LNCaP clone FGC (cell line): ENCODE data around the gene CDC25A.

Experiments used
- DNase-seq: peaks from one replicate; pipeline ENCODE4 v3.0.0-alpha.2; 2011; ENCODE audit warnings: low read depth
- H3K4me3 ChIP-seq: 2 replicates; pipeline ENCODE4 v1.5.1; 2011; ENCODE audit warnings: mild to moderate bottlenecking, low read depth, low read length, control low read depth
- CTCF ChIP-seq: IDR thresholded peaks from 2 replicates; pipeline ENCODE4 v1.5.1; 2012; ENCODE audit warnings: mild to moderate bottlenecking; ENCODE audit not compliant: control insufficient read depth, insufficient read depth; ENCODE audit errors: extremely low read depth

CDC25A gene

GRCh38 chr3:48225587-48225986, 37.4 kb upstream of the CDC25A start:
- TF ChIP-seq CTCF, result no peak
- no peak overlapping the region for H3K4me3 ChIP-seq
- DNase-seq, result no peak

- DNase-seq, result no peak
- H3K4me3 ChIP-seq, result no peak within 1 kb of the TSS
- no peak for TF ChIP-seq CTCF
These were observed 34.6 kb upstream of the CDC25A start, which contains the start of gene CAMP for GRCh38 chr3:48222616-48223513. CAMP (plus strand) TSS chr3:48223495; CDS start chr3:48223512, 17 bp downstream.

GRCh38 chr3:48220746-48221145, 32.5 kb upstream of the CDC25A start:
- H3K4me3 ChIP-seq, result no peak overlapping the region
- no peak for TF ChIP-seq CTCF
- no peak for DNase-seq

GRCh38 chr3:48219543-48219942, 31.3 kb upstream of the CDC25A start:
- no peak for DNase-seq
- H3K4me3 ChIP-seq, result no peak overlapping the region
- no peak for TF ChIP-seq CTCF

- no peak overlapping the region for H3K4me3 ChIP-seq
- no peak for DNase-seq
- no peak for TF ChIP-seq CTCF
These were observed 30.3 kb upstream of the CDC25A start for GRCh38 chr3:48218537-48218936.

GRCh38 chr3:48217449-48217848, 29.2 kb upstream of the CDC25A start:
- TF ChIP-seq CTCF, result no peak
- DNase-seq, result no peak
- no peak overlapping the region for H3K4me3 ChIP-seq

- no peak for DNase-seq
- no peak for TF ChIP-seq CTCF
- no peak overlapping the region for H3K4me3 ChIP-seq
These were observed 27.7 kb upstream of the CDC25A start for GRCh38 chr3:48215876-48216275.
